Mesenchymal stem cell (in vitro differentiated cells and primary cell): ENCODE data around the gene VPS72.
"Not testable (repeated sequence)": the region's sequence is repeated elsewhere in the genome, so short reads cannot be mapped to it uniquely, and the experiment has no call there.

Source experiments
- DNase-seq: peaks from one replicate; pipeline ENCODE4 v3.0.0-alpha.2; 2013
- H2AFZ ChIP-seq: one replicate; pipeline ENCODE4 v1.6.1; 2013; ENCODE audit warnings: low read depth, mild to moderate bottlenecking, control low read depth, inconsistent platforms, low read length, moderate library complexity
- H2AK5ac ChIP-seq: 2 replicates; pipeline ENCODE4 v1.6.1; 2013; ENCODE audit warnings: low read length, moderate library complexity, mild to moderate bottlenecking, inconsistent platforms; ENCODE audit not compliant: severe bottlenecking
- H2BK120ac ChIP-seq: one replicate; pipeline ENCODE4 v1.6.1; 2013; ENCODE audit warnings: low read depth, mild to moderate bottlenecking, inconsistent platforms, low read length, moderate library complexity
- H2BK12ac ChIP-seq, 2 experiments: one replicate each; pipeline ENCODE4 v1.6.1; 2013; ENCODE audit warnings: inconsistent platforms in 2 of 2, low read length in 2 of 2, mild to moderate bottlenecking in 2 of 2, moderate library complexity in 2 of 2, control low read depth in 1 of 2
- H2BK15ac ChIP-seq: one replicate; pipeline ENCODE4 v1.6.1; 2013; ENCODE audit warnings: mild to moderate bottlenecking, low read depth, inconsistent platforms; ENCODE audit not compliant: poor library complexity, severe bottlenecking
- H2BK5ac ChIP-seq: 2 replicates; pipeline ENCODE4 v1.6.1; 2013; ENCODE audit warnings: low read depth, mild to moderate bottlenecking, low read length, control low read depth, inconsistent platforms; ENCODE audit not compliant: poor library complexity, severe bottlenecking
- H3K14ac ChIP-seq, 2 experiments: one replicate each; pipeline ENCODE4 v1.6.1; 2013; ENCODE audit warnings: inconsistent platforms in 2 of 2, low read length in 2 of 2, control low read depth in 1 of 2, mild to moderate bottlenecking in 1 of 2, moderate library complexity in 1 of 2
- H3K18ac ChIP-seq, 2 experiments: one replicate each; pipeline ENCODE4 v1.6.1; 2013; ENCODE audit warnings: inconsistent platforms in 2 of 2, low read length in 2 of 2, control low read depth in 1 of 2, low read depth in 1 of 2, mild to moderate bottlenecking in 1 of 2
- H3K23ac ChIP-seq, 2 experiments: one replicate each; pipeline ENCODE4 v1.6.1; 2013; ENCODE audit warnings: inconsistent platforms in 2 of 2, low read length in 2 of 2, mild to moderate bottlenecking in 2 of 2, moderate library complexity in 2 of 2, control low read depth in 1 of 2
- H3K27ac ChIP-seq: 2 replicates; pipeline ENCODE4 v1.5.1; 2013; ENCODE audit warnings: mild to moderate bottlenecking, moderate library complexity, low read length, control low read depth, inconsistent platforms; ENCODE audit not compliant: poor library complexity, severe bottlenecking
- H3K27me3 ChIP-seq, 2 experiments: 2 replicates each; pipeline versions ENCODE4 v1.6.1 to v1.7.0; 2013; ENCODE audit warnings: low read length in 2 of 2, mild to moderate bottlenecking in 2 of 2, moderate library complexity in 2 of 2, control low read depth in 1 of 2, inconsistent platforms in 1 of 2; ENCODE audit not compliant: control insufficient read depth in 1 of 2, insufficient read depth in 1 of 2
- H3K36me3 ChIP-seq, 2 experiments: 2 replicates each; pipeline versions ENCODE4 v1.6.1 to v1.7.0; 2013; ENCODE audit warnings: low read length in 2 of 2, control low read depth in 1 of 2, inconsistent platforms in 1 of 2, low read depth in 1 of 2, mild to moderate bottlenecking in 1 of 2; ENCODE audit not compliant: insufficient read depth in 2 of 2, control insufficient read depth in 1 of 2
- H3K4ac ChIP-seq, 2 experiments: one replicate each; pipeline ENCODE4 v1.6.1; 2013; ENCODE audit warnings: inconsistent platforms in 2 of 2, low read length in 2 of 2, mild to moderate bottlenecking in 2 of 2, moderate library complexity in 2 of 2, control low read depth in 1 of 2, low read depth in 1 of 2
- H3K4me1 ChIP-seq: 2 replicates; pipeline ENCODE4 v1.6.1; 2013; ENCODE audit warnings: low read depth, low read length, control low read depth; ENCODE audit not compliant: control insufficient read depth, insufficient read depth
- H3K4me2 ChIP-seq: 2 replicates; pipeline ENCODE4 v1.6.1; 2013; ENCODE audit warnings: low read length, mild to moderate bottlenecking, inconsistent platforms; ENCODE audit not compliant: poor library complexity, severe bottlenecking
- H3K4me3 ChIP-seq, 2 experiments: 2 replicates each; pipeline versions ENCODE4 v1.5.1 to v1.7.0; 2013; ENCODE audit warnings: low read length in 2 of 2, mild to moderate bottlenecking in 2 of 2, control low read depth in 1 of 2, low read depth in 1 of 2; ENCODE audit not compliant: insufficient read depth in 1 of 2
- H3K79me1 ChIP-seq: replicated peaks from 2 replicates; pipeline ENCODE4 v1.6.1; 2013; ENCODE audit warnings: mild to moderate bottlenecking, control low read depth, low read length, inconsistent platforms; ENCODE audit not compliant: poor library complexity, severe bottlenecking
- H3K9ac ChIP-seq: 2 replicates; pipeline ENCODE4 v1.7.0; 2013; ENCODE audit warnings: mild to moderate bottlenecking, low read length, moderate library complexity
- H3K9me3 ChIP-seq: 2 replicates; pipeline ENCODE4 v1.7.0; 2013; ENCODE audit warnings: mild to moderate bottlenecking, low read length; ENCODE audit not compliant: control insufficient read depth
- H4K8ac ChIP-seq: one replicate; pipeline ENCODE4 v1.6.1; 2013; ENCODE audit warnings: inconsistent platforms, mild to moderate bottlenecking, low read length, moderate library complexity
- H4K91ac ChIP-seq: one replicate; pipeline ENCODE4 v1.6.1; 2013; ENCODE audit warnings: mild to moderate bottlenecking, low read length, inconsistent platforms
- WGBS: methylation state at CpG from one replicate; pipeline ENCODE4 v1.1.7; 2013; ENCODE audit warnings: mixed read lengths; 5-methylcytosine and 5-hydroxymethylcytosine counted together

VPS72 gene

DNA sequence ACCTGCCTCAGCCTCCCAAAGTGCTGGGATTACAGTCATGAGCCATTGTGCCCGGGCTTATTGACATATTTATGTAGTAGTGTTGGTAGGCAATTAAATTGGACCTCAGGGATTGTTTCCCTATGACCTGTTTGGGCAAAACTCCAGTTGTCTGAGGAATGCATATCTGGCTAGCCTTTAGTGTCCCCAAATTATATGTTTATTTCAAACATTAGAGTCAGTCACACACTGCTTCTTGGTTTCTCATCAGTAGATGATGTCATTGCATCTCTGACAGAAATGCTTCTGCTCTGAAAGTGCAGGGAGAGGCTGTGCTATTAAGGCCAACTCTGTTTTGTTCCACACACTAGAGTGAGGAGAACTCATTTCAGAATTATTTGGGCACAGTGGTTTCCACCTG is 20.8 kb upstream of the VPS72 start:
- Histone ChIP-seq H3K9ac (peak overlapping the region; percentile 1), H3K23ac (no peak overlapping the region), H4K8ac (no peak overlapping the region), H2AK5ac (no peak overlapping the region), H3K27me3 (no peaks in the 10 kb centered on the region), H3K14ac (no peak overlapping the region), H3K18ac (no peak overlapping the region), H3K4me3 (no peak overlapping the region), H4K91ac (no peak overlapping the region), H3K27ac (no peak overlapping the region), H2BK15ac (no peak overlapping the region), H3K79me1 (no peaks in the 10 kb centered on the region), H3K36me3 (peaks cover 60 to 68% of the 10 kb centered on the region in 2 experiments), H3K4me2 (no peak overlapping the region), H2BK5ac (no peak overlapping the region), H2BK120ac (no peak overlapping the region), H3K4ac (no peak overlapping the region), H3K4me1 (peaks cover 4% of the 10 kb centered on the region), H2BK12ac (no peak overlapping the region), H2AFZ (no peak overlapping the region), H3K9me3 (no peaks in the 10 kb centered on the region)
- 92% methylated on average over 1 of the region's 1 CpG for WGBS
- DNase-seq = peak; percentile 29

DNA sequence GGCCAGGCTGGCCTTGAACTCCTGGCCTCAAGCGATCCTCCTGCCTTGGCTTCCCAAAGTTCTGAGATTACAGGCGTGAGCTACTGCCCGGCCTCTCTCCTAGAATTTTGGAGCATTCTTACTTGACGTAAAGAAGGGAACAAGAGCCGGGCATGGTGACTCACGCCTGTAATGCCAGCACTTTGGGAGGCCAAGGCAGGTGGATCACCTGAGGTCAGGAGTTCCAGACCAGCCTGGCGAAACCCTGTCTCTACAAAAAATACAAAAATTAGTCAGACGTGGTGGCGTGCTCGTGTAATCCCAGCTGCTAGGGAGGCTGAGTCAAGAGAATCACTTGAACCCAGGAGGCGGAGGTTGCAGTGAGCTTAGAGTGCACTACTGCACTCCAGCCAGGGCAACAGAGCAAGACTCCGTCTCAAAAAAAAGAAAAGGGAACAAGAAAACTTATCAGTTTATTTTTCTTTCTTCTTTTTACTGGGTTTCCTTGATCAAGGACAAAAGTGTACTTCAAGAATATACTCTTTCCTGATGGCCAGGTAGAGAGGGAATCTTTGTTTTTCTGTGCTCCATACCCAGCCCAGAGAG is 15.5 kb upstream of the VPS72 start:
- not testable (repeated sequence) for H2BK120ac ChIP-seq, H3K9ac ChIP-seq, H3K18ac ChIP-seq, H3K27me3 ChIP-seq, H4K91ac ChIP-seq, H2AK5ac ChIP-seq, H3K14ac ChIP-seq, H2BK12ac ChIP-seq, H3K4me2 ChIP-seq, H3K79me1 ChIP-seq, DNase-seq, H3K4me1 ChIP-seq, H2BK5ac ChIP-seq, H3K9me3 ChIP-seq, H3K4ac ChIP-seq, H3K23ac ChIP-seq, H3K27ac ChIP-seq, H4K8ac ChIP-seq, H2AFZ ChIP-seq, H2BK15ac ChIP-seq, H3K4me3 ChIP-seq
- peaks cover 57 to 71% of the 10 kb centered on the region in 2 experiments for H3K36me3 ChIP-seq
- WGBS = 98% methylated on average over 12 of the region's 12 CpGs

DNA sequence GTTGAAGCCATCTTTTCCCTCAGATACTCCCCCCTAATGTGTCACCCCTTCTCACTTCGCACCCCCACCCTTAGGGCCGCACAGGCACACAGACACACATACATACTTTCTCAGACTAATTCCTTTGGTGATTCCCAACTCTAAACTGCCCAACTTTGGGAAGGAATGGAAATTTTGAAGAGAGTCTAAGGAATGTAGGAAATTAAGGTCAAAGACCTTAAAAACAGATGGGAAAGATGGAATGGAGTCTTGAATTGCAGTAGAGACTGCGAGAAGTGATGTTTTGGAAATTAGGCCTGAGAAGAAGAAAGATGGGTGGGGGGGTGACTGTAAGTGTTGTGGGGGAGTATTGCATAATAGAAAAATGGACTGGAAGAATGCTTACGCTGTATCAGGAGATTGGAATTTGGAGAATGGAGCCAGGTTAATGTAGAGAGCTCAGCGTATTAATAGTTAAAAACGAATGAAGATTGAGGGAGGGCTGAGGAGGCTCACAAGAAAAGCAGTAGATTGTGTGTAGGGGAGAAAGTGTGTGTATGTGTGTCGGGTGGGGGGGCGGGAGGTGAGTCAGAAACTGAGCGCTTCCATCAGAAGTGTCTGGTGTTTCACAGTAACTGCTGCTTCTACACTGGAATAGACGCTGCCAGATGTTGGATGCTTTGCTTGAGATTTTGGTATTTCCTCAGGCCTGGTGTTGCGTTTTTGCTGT is 10.0 kb upstream of the VPS72 start:
- Histone ChIP-seq H3K18ac (no peak overlapping the region), H3K27me3 (no peaks in the 10 kb centered on the region), H2BK12ac (no peak overlapping the region), H2BK120ac (no peak overlapping the region), H2BK5ac (no peak overlapping the region), H2AK5ac (peak overlapping the region; percentile 93), H3K4me2 (peak overlapping the region; percentile 76), H3K4ac (no peak overlapping the region), H2AFZ (no peak overlapping the region), H3K4me1 (peaks cover 12% of the 10 kb centered on the region), H3K9ac (peak overlapping the region; percentile 95), H3K36me3 (peaks cover 15 to 30% of the 10 kb centered on the region in 2 experiments), H4K8ac (no peak overlapping the region), H4K91ac (no peak overlapping the region), H2BK15ac (no peak overlapping the region), H3K23ac (no peak overlapping the region), H3K27ac (peak overlapping the region; percentile 99), H3K79me1 (peaks cover 7% of the 10 kb centered on the region), H3K14ac (no peak overlapping the region), H3K9me3 (no peaks in the 10 kb centered on the region), H3K4me3 (peak overlapping the region; percentile 60 to 92)
- WGBS = 0% methylated on average over 7 of the region's 11 CpGs
- DNase-seq = peak; percentile 80

DNA sequence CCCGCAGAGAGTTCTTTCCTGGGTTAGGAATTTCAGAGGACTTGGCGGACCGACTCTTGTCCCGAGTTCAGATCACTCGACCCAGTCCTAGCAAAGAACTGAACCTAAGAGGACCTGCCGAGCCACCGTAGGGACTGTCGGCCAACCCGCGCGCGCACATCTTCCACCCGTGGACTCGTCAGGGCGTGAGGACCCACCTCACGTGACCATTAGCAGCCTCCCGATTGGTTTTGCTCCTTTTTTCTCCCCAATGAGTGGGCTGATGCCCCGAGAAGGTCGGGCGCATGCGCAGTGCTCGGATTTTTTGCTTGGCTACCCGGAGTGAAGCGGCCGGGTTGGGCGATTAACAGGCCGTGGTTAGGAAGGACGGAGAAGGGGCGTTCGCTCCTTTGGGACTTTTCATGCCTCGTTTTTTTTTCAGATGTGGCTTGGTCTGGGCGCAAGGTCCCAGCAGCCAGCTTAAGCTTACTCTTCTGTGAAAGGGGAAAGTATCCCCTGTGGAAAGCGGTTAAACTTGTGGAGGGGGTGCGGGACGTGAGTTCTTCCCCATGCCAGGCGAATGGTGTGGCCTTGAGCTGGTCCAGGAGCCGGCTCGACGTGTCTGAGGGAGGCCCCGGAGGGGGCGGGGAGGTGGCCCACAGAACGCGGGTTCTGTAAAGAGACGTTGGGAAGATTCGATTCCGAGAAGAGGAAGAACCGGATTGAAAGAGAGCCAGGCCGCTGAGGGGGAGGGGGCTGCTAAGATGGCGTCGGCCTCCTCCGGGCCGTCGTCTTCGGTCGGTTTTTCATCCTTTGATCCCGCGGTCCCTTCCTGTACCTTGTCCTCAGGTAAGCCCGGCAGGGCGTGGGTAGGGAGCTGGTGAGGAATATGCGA is 8.5 kb upstream of the VPS72 start, which contains the start of gene PIP5K1A:
Gene PIP5K1A, plus strand, starts transcription at position 299 of the 874 bp plus-strand sequence. Its CDS starts 445 bp downstream, at position 744.
- peak within 1 kb of the TSS; percentile 90 for H4K8ac ChIP-seq
- peak within 1 kb of the TSS; percentile 100 for H2AK5ac ChIP-seq
- H3K27ac ChIP-seq = peak within 1 kb of the TSS; percentile 99
- peak within 1 kb of the TSS in 1 of 2 experiments; percentile 29 for H2BK12ac ChIP-seq
- H3K79me1 ChIP-seq = peaks cover 7% of the 10 kb centered on the region
- H3K9me3 ChIP-seq = no peaks in the 10 kb centered on the region
- peak within 1 kb of the TSS; percentile 49 to 78 for H3K23ac ChIP-seq
- H3K4ac ChIP-seq = peak within 1 kb of the TSS; percentile 57 to 83
- no peaks in the 10 kb centered on the region for H3K27me3 ChIP-seq
- H3K9ac ChIP-seq = peak within 1 kb of the TSS; percentile 95
- H2AFZ ChIP-seq = peak within 1 kb of the TSS; percentile 69
- peak within 1 kb of the TSS in 1 of 2 experiments; percentile 73 for H3K14ac ChIP-seq
- peaks cover 12% of the 10 kb centered on the region for H3K4me1 ChIP-seq
- H3K36me3 ChIP-seq = peaks cover 12 to 18% of the 10 kb centered on the region in 2 experiments
- peak; percentile 99 for DNase-seq
- H3K18ac ChIP-seq = peak within 1 kb of the TSS; percentile 96 to 99
- under 1% methylated on average over 60 of the region's 60 CpGs for WGBS
- peak within 1 kb of the TSS; percentile 53 for H4K91ac ChIP-seq
- H3K4me3 ChIP-seq = peak within 1 kb of the TSS; percentile 92
- peak within 1 kb of the TSS; percentile 94 for H2BK5ac ChIP-seq
- peak within 1 kb of the TSS; percentile 76 for H3K4me2 ChIP-seq
- H2BK120ac ChIP-seq = peak within 1 kb of the TSS; percentile 29
- H2BK15ac ChIP-seq = peak within 1 kb of the TSS; percentile 86
